ENCODE results near the gene CSAG3.
"Not testable (repeated sequence)": the region's sequence is repeated elsewhere in the genome, so short reads cannot be mapped to it uniquely, and the experiment has no call there.

The CSAG3 gene

GRCh38 chrX:152758918-152759317, at the start of gene CSAG3:
Gene CSAG3 (plus strand): TSS chrX:152759218.
- not testable (repeated sequence) for H3K9me3 ChIP-seq (ENCODE audit: control insufficient read depth, insufficient read depth, low read length); H3K36me3 ChIP-seq (ENCODE audit: insufficient read depth, low read length); H3K4me1 ChIP-seq (ENCODE audit: insufficient read depth, low read length); H3K9ac ChIP-seq (ENCODE audit: low read depth, low read length)

GRCh38 chrX:152713195-152713594, 45.8 kb upstream of the CSAG3 start:
- H3K9me3 ChIP-seq (ENCODE audit: control insufficient read depth, insufficient read depth, low read length); H3K4me1 ChIP-seq (ENCODE audit: insufficient read depth, low read length): not testable (repeated sequence)

GRCh38 chrX:152713815-152714787, 44.9 kb upstream of the CSAG3 start, which contains the start of gene MAGEA2B:
Gene MAGEA2B (plus strand): TSS chrX:152714628. CDS start chrX:152717107, 2,479 bp downstream.
- not testable (repeated sequence) for H3K9me3 ChIP-seq (ENCODE audit: control insufficient read depth, insufficient read depth, low read length); H3K36me3 ChIP-seq (ENCODE audit: insufficient read depth, low read length); H3K9ac ChIP-seq (ENCODE audit: low read depth, low read length); H3K4me1 ChIP-seq (ENCODE audit: insufficient read depth, low read length)

More at GRCh38 chrX:152713195-152713594, 45.8 kb upstream of the CSAG3 start:
- not testable (repeated sequence) for H3K9ac ChIP-seq (ENCODE audit: low read depth, low read length); H3K36me3 ChIP-seq (ENCODE audit: insufficient read depth, low read length)

- H3K36me3 ChIP-seq (ENCODE audit: insufficient read depth, low read length) = no peaks in the 10 kb centered on the region
Observed at GRCh38 chrX:152725409-152725808, 33.6 kb upstream of the CSAG3 start.

GRCh38 chrX:152733261-152733975, 25.6 kb upstream of the CSAG3 start, which contains the start of the genes CSAG1 and MAGEA12:
Gene CSAG1 (minus strand): TSS chrX:152733721. CDS start chrX:152732460, 1,261 bp downstream.
Gene MAGEA12 (plus strand): TSS chrX:152733757. CDS start chrX:152736162, 2,405 bp downstream.
- no peaks in the 10 kb centered on the region for H3K36me3 ChIP-seq (ENCODE audit: insufficient read depth, low read length)
- H3K9me3 ChIP-seq (ENCODE audit: control insufficient read depth, insufficient read depth, low read length) = no peaks in the 10 kb centered on the region
- no peak within 1 kb of the TSS for H3K9ac ChIP-seq (ENCODE audit: low read depth, low read length)
- H3K4me1 ChIP-seq (ENCODE audit: insufficient read depth, low read length) = no peaks in the 10 kb centered on the region

More at GRCh38 chrX:152725409-152725808, 33.6 kb upstream of the CSAG3 start:
- H3K4me1 ChIP-seq (ENCODE audit: insufficient read depth, low read length) = no peaks in the 10 kb centered on the region
- H3K9me3 ChIP-seq (ENCODE audit: control insufficient read depth, insufficient read depth, low read length) = no peaks in the 10 kb centered on the region
- no peak overlapping the region for H3K9ac ChIP-seq (ENCODE audit: low read depth, low read length)

GRCh38 chrX:152734143-152734858, 24.7 kb upstream of the CSAG3 start:
- not testable (repeated sequence) for H3K9ac ChIP-seq (ENCODE audit: low read depth, low read length); H3K4me1 ChIP-seq (ENCODE audit: insufficient read depth, low read length); H3K36me3 ChIP-seq (ENCODE audit: insufficient read depth, low read length); H3K9me3 ChIP-seq (ENCODE audit: control insufficient read depth, insufficient read depth, low read length)

- H3K9ac ChIP-seq (ENCODE audit: low read depth, low read length) = no peak overlapping the region
Observed at GRCh38 chrX:152735101-152735500, 23.9 kb upstream of the CSAG3 start.

GRCh38 chrX:152735860-152736511, 23.0 kb upstream of the CSAG3 start:
- H3K36me3 ChIP-seq (ENCODE audit: insufficient read depth, low read length) = no peaks in the 10 kb centered on the region
- no peaks in the 10 kb centered on the region for H3K4me1 ChIP-seq (ENCODE audit: insufficient read depth, low read length)

More at GRCh38 chrX:152735101-152735500, 23.9 kb upstream of the CSAG3 start:
- H3K4me1 ChIP-seq (ENCODE audit: insufficient read depth, low read length) = no peaks in the 10 kb centered on the region
- no peaks in the 10 kb centered on the region for H3K9me3 ChIP-seq (ENCODE audit: control insufficient read depth, insufficient read depth, low read length)
- H3K36me3 ChIP-seq (ENCODE audit: insufficient read depth, low read length) = no peaks in the 10 kb centered on the region

GRCh38 chrX:152736528-152736927, 22.5 kb upstream of the CSAG3 start:
- H3K36me3 ChIP-seq (ENCODE audit: insufficient read depth, low read length); H3K9me3 ChIP-seq (ENCODE audit: control insufficient read depth, insufficient read depth, low read length); H3K9ac ChIP-seq (ENCODE audit: low read depth, low read length): not testable (repeated sequence)

More at GRCh38 chrX:152735860-152736511, 23.0 kb upstream of the CSAG3 start:
- Histone ChIP-seq H3K9ac (ENCODE audit: low read depth, low read length) (no peak overlapping the region), H3K9me3 (ENCODE audit: control insufficient read depth, insufficient read depth, low read length) (no peaks in the 10 kb centered on the region)

GRCh38 chrX:152738560-152738959, 20.5 kb upstream of the CSAG3 start:
- no peaks in the 10 kb centered on the region for H3K9me3 ChIP-seq (ENCODE audit: control insufficient read depth, insufficient read depth, low read length)
- H3K4me1 ChIP-seq (ENCODE audit: insufficient read depth, low read length) = no peaks in the 10 kb centered on the region
- no peaks in the 10 kb centered on the region for H3K36me3 ChIP-seq (ENCODE audit: insufficient read depth, low read length)
- H3K9ac ChIP-seq (ENCODE audit: low read depth, low read length) = no peak overlapping the region

More at GRCh38 chrX:152736528-152736927, 22.5 kb upstream of the CSAG3 start:
- not testable (repeated sequence) for H3K4me1 ChIP-seq (ENCODE audit: insufficient read depth, low read length)

GRCh38 chrX:152753686-152754650, 5.0 kb upstream of the CSAG3 start, which contains the start of gene MAGEA2:
Gene MAGEA2 (minus strand): TSS chrX:152753842. CDS start chrX:152751363, 2,479 bp downstream.
- H3K36me3 ChIP-seq (ENCODE audit: insufficient read depth, low read length); H3K9ac ChIP-seq (ENCODE audit: low read depth, low read length); H3K9me3 ChIP-seq (ENCODE audit: control insufficient read depth, insufficient read depth, low read length); H3K4me1 ChIP-seq (ENCODE audit: insufficient read depth, low read length): not testable (repeated sequence)

GRCh38 chrX:152754871-152755270, 4.1 kb upstream of the CSAG3 start:
- not testable (repeated sequence) for H3K9me3 ChIP-seq (ENCODE audit: control insufficient read depth, insufficient read depth, low read length); H3K9ac ChIP-seq (ENCODE audit: low read depth, low read length); H3K36me3 ChIP-seq (ENCODE audit: insufficient read depth, low read length); H3K4me1 ChIP-seq (ENCODE audit: insufficient read depth, low read length)

- not testable (repeated sequence) for H3K9me3 ChIP-seq (ENCODE audit: control insufficient read depth, insufficient read depth, low read length); H3K4me1 ChIP-seq (ENCODE audit: insufficient read depth, low read length); H3K9ac ChIP-seq (ENCODE audit: low read depth, low read length); H3K36me3 ChIP-seq (ENCODE audit: insufficient read depth, low read length)
Observed at GRCh38 chrX:152759544-152759943, 526 bp downstream of the CSAG3 start.
